Activated T-cell treated with anti-CD3 and anti-CD28 coated beads for 1 hour (primary cell): ENCODE results near the gene MUC21.
A peak's percentile ranks its signal among the peaks of the same experiment; 100 is the strongest.

Source experiments
- DNase-seq: peaks from one replicate; pipeline ENCODE4 v3.0.0-alpha.2; 2020; ENCODE audit warnings: low read depth

Gene MUC21

GRCh38 chr6:30983439-30983838, at the start of gene MUC21:
Gene MUC21, plus strand, starts transcription at chr6:30983718. Its CDS starts 241 bp downstream, at chr6:30983959.
- no peak for DNase-seq

- DNase-seq: no peak
Measured at GRCh38 chr6:30935018-30935417, 48.5 kb upstream of the MUC21 start.

DNA sequence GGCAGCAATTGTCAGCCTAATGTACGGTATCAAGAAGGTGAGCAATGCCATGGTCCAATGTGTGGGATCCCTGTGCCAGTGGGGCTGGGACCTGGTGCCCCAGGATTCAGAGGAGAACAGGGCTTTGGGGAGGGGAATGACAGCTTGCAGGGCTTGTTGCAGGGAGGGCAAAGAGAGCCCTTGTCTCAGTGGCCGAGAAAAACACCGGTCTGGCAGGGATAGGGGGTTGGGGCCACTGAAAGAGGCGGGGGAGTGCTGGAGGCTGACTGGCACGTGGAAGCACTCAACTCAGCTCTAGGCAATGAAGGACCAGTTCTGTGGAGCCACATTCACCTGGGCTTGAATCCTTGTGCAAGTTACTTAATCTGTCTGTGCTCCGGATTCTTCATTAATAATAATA, 46.3 kb upstream of the MUC21 start:
- no peak for DNase-seq

DNA sequence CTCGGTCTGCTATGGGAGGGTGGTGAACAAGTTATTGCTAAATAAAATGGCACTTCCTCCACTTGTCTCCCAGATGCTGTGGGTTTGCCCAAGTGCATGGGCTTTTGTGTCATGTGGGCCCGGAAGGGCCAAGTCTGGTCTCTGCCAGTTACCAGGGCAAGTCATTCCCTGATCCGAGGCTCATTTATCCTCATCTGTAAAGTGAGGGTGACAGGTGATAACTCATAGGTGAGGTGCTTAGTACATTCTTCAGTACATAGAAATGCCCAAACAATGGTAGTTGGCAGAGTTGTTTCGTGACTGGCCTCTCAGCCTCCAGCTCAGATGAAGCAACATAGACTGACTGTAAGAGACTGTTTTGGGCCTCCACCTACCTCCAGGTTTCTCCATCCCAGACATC, 44.8 kb upstream of the MUC21 start:
- no peak for DNase-seq

DNA sequence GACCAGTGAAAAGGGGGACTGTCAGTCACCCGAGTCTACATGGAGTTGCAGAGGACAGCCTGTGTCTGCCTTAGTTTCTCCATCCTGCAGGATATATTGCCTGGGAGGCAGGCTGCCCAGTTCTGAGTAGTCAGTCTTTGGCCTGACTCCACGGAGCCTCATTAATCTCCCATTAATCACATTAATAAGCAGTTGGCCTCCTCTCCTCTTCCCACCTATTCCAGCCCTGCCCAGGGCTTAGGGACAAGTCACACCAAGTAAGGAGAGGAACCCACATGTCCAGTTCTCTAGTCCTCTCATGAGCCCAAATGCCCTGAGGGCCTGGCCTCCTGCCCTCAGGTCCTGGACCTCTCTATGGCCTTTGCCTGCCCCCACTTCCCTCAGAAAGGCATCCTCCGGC, 44.0 kb upstream of the MUC21 start:
- DNase-seq: no peak

DNA sequence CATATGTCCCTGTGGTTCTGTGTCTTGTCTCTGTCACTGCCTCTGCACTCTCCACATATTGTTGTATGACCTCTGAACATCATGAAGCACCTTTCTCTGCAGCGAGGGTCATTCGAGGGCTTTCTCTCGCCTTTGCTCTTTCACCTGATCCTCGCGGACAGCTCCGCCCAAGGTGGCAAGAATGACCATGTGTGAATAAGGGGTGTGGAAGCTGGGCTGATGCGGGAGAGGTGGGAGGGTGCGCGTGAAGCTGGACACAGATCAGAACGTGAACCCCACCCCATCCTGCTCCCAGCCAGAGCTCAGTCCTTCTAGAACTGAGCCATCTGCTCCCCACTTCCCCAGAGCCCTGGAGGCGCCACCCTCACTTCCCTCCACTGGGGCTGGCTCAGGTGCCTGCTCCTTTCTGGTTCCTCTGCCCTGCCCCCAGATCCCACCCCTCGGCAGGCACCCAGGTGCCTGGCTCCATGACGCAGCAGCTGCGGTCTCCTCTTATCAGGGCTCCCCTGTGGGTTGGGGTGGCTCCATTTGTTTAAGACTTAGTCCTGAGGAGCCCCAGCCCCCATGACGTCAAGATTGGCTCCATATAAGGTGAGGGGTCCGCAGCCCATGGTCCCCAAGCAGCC, 43.0 kb upstream of the MUC21 start, which contains the start of gene MUCL3:
MUCL3 (plus strand) TSS at position 613 of the 626 bp plus-strand sequence. CDS start 27 bp downstream, outside the sequence.
- DNase-seq: no peak

GRCh38 chr6:30942338-30943060, 41.0 kb upstream of the MUC21 start:
- DNase-seq: no peak

DNA sequence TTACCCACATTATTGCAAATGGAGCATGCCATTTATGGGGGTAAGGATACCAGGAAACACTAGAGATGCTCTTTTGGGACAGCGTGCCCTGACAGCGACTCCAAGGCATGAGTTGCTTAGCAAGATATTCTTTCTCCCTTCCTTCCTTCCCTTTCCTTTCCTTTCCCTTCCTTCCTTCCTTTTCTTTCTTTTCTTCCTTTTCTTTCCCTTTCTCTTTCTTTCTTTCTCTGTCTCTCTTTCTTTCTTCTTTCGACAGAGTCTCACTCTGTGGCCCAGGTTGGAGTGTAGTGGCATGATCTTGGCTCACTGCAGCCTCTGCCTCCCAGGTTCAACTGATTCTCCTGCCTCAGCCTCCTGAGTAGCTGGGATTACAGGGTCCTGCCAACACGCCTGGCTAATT, 39.5 kb upstream of the MUC21 start:
- no peak for DNase-seq

- DNase-seq: no peak
Measured at GRCh38 chr6:30945281-30945680, 38.2 kb upstream of the MUC21 start.

DNA sequence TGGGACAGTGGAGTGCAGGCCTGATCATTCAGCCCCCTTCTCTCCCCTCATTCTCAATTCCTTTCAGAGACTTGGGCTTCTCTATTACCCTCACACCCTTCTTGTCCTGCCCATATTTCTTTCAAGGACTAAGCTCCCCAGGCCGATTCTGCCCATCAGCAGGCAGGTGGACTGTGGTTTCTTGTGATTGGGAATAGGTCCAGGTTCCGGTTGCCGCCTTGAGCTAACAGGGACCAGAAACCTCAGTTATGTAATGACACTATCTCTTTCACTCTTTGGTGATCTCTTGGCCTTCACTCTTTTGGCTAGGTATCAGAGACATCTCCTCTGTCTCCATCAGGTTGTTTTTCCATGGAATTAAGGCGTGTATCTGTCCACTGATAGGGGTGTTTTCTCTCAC, 36.3 kb upstream of the MUC21 start:
- DNase-seq: no peak

DNA sequence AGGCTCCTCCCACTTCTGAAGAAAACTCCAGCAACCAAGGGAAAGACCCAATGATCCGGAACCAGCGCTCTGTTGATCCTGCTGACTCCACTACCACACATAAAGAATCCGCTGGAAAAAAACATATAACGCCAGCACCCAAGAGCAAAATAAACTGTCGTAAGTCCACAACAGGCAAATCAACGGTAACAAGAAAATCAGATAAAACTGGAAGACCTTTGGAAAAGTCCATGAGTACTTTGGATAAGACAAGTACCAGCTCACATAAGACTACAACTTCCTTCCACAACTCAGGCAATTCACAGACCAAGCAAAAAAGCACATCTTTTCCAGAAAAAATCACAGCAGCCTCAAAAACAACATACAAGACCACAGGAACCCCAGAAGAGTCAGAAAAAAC, 34.7 kb upstream of the MUC21 start:
- no peak for DNase-seq

DNA sequence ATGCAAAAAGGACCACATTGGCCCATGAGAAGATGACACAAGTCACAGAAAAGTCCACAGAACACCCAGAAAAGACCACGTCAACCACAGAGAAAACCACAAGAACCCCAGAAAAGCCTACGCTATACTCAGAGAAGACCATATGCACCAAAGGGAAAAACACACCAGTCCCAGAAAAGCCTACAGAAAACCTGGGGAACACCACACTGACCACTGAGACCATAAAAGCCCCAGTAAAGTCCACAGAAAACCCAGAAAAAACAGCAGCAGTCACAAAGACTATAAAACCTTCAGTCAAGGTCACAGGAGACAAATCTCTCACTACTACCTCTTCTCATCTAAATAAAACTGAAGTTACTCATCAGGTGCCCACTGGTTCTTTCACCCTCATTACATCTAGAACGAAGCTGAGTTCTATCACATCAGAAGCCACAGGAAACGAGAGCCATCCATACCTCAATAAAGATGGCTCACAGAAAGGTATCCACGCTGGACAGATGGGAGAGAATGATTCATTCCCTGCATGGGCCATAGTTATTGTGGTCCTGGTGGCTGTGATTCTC, 31.5 kb upstream of the MUC21 start:
- DNase-seq: no peak

DNA sequence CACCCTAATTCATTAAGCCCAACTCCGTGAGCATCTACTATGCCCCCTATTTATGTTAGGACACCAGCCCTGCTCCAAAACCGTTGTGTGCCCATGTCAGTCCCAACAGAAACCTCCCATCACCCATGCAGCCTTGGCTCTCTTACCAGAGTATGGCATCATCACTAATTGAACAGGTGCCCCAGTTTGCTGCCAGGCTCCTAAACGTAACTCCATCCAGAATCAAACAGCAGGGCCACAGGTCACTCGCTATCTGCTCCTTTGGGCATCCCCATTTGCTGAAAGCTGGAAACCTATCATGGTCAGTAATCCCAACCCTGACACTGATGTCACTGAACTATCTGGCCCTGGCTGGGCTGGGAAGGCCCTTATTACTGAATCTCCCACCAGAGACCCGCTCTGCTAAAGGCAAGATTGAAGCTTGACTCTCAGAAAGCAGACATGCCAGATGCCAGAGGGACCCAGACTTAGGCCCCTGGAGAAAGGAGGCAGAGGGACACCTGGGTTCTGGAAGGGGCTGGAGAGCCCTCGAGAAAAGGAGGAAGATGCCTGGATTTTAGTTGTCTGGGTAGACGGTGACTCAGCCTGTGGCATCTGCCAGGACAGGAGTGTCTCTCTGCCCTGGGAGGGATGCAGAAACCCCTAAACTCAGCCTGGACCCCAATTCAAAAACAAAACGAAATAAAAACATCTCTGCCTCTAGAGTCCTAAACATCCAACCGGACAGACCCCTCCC, 28.7 kb upstream of the MUC21 start:
- no peak for DNase-seq

DNA sequence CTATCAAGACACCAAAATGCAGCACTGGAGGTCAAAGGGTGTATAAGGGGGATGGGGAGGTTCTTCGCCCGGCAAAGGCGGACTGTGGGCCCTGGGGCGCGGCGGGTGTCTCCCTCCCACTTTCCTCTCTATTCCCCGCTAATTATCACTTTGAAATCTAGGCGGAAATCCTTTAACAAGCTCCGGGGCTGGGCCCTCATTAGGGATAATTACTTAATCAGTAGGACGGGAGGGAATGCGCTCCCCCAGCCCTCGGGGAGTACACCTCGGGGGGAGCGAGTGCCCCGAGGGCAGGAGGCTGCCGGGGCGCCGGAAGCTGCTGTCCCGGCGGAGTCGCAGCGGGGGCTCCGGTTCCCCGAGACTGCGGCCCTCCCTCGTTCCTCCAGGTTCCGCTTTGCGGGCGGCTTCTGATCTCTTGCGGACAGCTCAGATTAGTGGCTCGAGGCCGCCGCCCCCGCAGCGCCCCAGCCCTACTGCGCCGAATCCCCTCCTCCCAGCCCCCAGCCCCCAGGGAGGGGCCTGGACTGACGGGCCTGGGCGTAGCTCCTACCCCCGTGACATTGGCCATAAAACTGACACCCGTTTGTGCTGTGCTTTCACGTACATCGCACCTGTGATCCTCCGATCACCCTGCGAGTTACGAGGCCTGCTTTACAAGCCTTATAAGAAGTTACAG, 28.0 kb upstream of the MUC21 start:
- DNase-seq: peak; percentile 64

DNA sequence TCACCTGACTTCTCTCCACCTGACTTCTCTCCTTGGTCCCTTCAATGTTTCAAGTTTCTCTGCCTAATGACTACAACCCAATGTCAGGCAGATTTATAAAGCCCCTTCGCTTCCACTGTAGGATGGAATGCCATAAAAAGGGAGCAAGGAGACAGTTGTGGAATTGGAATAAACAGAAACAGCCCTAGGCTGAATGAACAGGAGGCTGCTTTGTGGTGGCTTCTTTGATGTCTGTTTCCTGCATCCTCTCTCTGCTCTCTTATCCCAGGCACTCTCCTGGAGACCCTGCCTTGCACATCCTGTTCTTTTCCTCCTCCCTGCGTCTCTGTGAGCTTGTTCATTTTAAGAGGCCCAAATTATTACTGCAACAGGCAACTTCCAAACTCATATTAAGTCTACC, 25.8 kb upstream of the MUC21 start:
- no peak for DNase-seq

GRCh38 chr6:30960907-30961673, 22.4 kb upstream of the MUC21 start:
- DNase-seq: no peak

DNA sequence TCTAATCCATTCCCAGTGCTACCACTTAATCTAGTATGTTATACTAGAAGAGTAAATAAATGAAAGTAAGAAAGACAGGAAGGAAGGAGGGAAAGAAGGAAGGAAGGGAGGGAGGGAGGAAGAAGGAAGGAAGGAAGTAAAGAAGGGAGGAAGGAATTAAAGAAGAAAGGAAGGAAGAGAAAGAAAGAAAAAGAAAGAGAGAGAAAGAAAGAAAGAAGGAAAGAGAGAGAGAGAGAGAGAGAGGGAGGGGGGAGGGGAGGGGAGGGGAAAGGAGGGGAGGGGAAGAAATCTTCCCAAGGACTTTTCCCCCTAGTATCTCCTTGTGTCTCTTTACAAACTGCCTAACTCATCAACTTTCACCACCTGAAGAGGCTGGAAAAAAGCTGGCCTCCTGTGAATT, 20.8 kb upstream of the MUC21 start:
- DNase-seq: no peak

DNA sequence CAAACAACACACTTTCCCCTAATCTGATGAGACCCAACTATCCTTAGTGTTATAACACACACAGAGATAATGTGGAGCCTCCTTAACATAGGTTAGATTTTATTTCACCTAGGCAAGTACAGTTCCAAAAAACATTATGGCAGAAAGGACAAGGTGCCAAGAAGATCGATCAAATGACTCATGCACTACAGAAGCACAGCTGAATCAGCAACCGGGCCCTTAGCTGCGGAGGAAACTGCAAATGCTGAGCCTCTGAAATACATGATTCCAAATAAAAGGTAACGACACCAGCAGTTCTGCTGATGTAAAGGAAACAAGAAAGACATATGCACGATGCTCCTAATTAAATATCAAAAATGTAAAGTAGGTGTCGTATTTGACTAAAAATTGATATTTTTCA, 19.9 kb upstream of the MUC21 start:
- no peak for DNase-seq

DNA sequence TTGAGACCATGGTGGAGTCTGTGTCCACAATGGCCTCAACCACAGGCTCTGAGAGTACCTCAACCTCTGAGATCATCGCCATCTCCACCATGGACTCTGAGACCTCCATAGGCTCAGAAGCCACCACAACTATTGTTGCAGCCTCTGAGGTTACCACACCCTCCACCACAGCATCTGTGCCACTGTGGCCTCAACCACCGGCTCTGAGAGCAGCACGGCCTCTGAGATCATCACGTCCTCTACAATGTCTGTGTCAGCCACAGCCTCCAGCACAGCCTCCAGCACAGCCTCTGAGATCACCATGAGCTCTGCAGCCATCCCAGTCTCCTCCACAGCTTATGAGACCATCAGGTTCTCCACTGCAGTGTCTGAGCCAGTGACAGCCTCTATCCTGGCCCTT, 19.4 kb upstream of the MUC21 start:
- DNase-seq: no peak

DNA sequence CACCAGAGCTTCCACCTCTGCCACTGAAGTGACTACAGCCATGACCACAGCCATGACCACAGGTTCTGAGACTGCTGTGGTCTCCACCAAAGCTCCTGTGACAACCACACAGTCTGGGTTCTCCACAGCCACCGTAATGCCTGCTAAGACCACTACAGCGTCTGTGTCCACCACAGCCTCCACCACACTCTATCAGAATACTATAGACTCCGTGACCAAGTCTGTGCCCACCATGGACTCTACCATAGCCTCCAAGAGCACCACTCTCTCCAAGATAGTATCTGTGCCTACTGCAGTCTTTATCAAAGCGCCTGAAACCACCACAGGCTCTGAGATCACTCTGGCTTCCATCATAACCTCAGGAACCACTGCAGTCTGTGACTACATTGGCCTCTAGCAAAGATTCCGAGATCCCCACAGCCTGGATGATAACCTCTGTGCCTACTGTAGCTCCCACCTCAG, 18.3 kb upstream of the MUC21 start:
- DNase-seq: no peak

GRCh38 chr6:30966154-30966553, 17.4 kb upstream of the MUC21 start:
- no peak for DNase-seq
